ENCODE measurements around the gene MBTPS1. TPM values are rescaled to one million over a fixed set of nuclear protein-coding genes. Genes with fewer than 3 reads are reported as not detected.

The MBTPS1 gene
- total RNA-seq, 1 donor from 2014 or later = 54.5 TPM

DNA sequence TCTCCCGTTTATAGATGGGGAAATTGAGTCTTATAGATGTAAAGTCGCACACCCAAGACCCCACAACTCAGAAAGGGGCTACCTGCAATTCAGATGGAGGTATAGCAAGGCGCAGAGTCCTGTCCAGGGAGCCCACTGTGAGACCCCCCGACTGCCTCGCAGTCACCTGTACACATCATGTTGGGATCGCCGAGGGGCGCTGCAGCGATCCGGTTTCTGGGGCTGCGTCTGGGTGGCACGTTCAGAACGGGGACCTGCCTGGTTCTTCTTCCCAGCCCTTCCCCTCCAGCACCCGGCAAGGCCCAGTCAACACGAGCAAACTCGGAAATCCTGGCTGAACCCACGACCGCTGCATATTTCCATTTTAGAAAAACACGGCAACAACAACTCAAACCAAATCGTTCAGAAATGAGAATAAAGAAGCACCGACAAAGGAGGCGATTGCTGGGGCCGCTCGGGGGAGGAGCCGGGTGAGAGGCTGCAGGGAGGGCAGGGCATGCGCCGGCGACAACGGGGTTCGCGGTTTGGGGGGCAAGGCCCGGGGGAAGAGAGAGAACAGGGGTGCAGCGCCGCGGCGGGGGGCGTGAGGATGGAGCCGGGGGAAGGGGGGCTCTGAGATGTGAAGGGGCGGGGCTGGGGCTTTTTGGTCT, 27.6 kb upstream of the MBTPS1 start:
- Mint-ChIP-seq H3K27ac (peak overlapping the region; percentile 86), H3K36me3 (ENCODE audit: low read depth) (no peaks in the 10 kb centered on the region), H3K27me3 (ENCODE audit: insufficient read depth) (peaks cover 16% of the 10 kb centered on the region), H3K4me3 (peak overlapping the region; percentile 97), H3K4me1 (ENCODE audit: low read depth) (peaks cover 7% of the 10 kb centered on the region), H3K9me3 (no peaks in the 10 kb centered on the region)
- DNase-seq (ENCODE audit: low spot score) = peak; percentile 40
- intact Hi-C loops (cut with micrococcal nuclease) = loop anchor here (2.0 kb wide), 1 partner anchor 30 kb away; no protein-coding TSS in a partner anchor

DNA sequence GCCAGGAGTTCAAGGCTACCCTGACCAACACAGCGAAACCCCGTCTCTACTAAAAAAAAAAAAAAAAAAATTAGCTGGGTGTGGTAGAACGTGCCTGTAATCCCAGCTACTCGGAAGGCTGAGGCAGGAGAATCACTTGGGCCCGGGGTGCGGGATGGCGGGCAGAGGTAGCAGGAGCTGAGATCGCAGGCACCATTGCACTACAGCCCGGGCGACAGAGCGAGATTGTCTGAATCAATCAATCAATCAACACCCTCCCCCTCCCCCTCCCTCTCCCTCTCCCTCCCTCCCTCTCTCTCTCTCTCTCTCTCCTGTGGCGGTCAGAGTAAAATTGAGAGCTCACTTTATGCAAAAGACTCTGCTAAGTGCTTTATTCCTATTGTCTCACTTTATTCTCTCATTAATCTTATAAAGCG, 27.1 kb upstream of the MBTPS1 start:
- Mint-ChIP-seq H3K4me3 (peak overlapping the region; percentile 97), H3K27me3 (ENCODE audit: insufficient read depth) (peaks cover 13% of the 10 kb centered on the region), H3K27ac (peak overlapping the region; percentile 86), H3K36me3 (ENCODE audit: low read depth) (peaks cover 1% of the 10 kb centered on the region), H3K4me1 (ENCODE audit: low read depth) (peaks cover 12% of the 10 kb centered on the region), H3K9me3 (no peaks in the 10 kb centered on the region)
- DNase-seq (ENCODE audit: low spot score) = no peak
- intact Hi-C loops (cut with micrococcal nuclease) = loop anchor here (2.0 kb wide), 1 partner anchor 31 kb away; no protein-coding TSS in a partner anchor

DNA sequence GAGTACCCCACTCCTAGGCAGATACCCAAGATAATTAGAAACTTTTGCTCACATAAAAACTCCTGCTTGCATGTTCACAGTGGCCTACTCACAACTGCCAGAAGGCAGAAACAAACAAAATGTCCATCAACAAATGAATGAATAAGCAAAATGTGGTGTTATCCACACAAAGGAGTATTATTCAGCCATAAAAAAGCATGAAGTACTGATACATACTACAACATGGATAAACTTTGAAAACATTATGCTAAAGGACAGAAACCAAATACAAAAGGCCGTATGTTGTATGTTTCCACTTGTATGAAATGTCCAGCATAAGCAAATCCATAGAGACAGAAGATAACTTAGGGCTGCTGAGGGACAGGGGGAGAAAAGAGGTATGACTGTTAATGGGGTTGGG, 26.3 kb upstream of the MBTPS1 start:
- Mint-ChIP-seq H3K4me3 (peak overlapping the region; percentile 41), H3K4me1 (ENCODE audit: low read depth) (peaks cover 16% of the 10 kb centered on the region)
- intact Hi-C loops (cut with micrococcal nuclease) = no loop called here

DNA sequence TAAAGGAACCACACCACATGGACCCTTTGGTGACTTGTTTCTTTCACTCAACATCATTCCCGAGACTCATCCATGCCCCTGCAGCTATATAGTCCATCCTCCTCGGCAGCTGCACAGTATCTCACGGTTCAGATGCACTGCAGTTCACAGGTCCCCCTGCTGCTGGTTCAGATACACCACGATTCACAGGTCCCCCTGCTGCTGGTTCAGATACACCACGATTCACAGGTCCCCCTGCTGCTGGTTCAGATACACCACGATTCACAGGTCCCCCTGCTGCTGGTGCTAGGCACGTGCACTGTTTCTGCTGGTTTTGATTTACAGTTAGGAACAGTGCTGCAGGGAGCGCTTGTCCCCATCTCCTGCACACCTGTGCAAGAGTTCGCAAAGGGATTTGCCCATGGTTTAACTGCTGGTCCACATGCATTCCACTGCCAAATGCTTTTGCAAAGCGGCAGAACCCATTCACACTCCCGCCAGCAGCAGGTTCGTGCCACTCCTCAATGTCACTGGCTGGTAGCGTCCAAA, 24.5 kb upstream of the MBTPS1 start:
- Mint-ChIP-seq H3K27me3 (ENCODE audit: insufficient read depth) (peaks cover 7% of the 10 kb centered on the region), H3K9me3 (no peaks in the 10 kb centered on the region), H3K4me1 (ENCODE audit: low read depth) (peaks cover 21% of the 10 kb centered on the region), H3K4me3 (no peak overlapping the region), H3K36me3 (ENCODE audit: low read depth) (peaks cover 2% of the 10 kb centered on the region), H3K27ac (no peak overlapping the region)
- intact Hi-C loops (cut with micrococcal nuclease) = no loop called here
- DNase-seq (ENCODE audit: low spot score) = no peak

More for the DNA sequence above, 26.3 kb upstream of the MBTPS1 start:
- H3K27ac Mint-ChIP-seq = no peak overlapping the region
- peaks cover 2% of the 10 kb centered on the region for H3K36me3 Mint-ChIP-seq (ENCODE audit: low read depth)
- H3K27me3 Mint-ChIP-seq (ENCODE audit: insufficient read depth) = peaks cover 10% of the 10 kb centered on the region
- DNase-seq (ENCODE audit: low spot score) = no peak
- no peaks in the 10 kb centered on the region for H3K9me3 Mint-ChIP-seq

DNA sequence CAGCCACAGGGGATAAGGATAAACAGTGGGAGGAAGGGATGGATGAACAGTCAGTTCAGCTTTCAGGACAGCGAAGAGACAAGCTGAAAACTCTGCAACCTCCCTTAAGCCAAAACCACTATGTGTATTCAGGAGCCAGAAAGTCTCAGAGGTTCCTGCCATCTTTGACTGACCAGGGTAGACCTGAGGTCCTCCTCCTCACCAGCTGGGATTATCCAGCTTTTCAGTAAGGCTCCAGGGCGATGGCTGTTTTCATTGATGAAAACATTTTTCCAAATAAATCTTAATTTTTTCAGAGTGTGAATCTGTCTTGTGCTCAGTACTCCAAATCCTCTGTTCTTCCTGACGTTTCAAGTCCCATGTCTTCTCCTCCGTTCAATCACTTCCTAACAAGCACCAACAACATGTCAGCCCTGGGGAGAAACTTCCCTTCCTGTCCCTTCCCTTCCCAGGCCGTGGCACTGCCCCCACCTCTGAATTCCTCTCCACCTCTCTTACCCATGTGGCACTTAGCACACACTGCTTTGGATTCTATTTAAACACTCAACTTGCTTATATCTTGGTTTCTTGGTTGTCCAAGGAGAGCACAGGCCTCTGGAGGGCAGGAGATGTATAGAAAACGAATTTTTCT, 23.0 kb upstream of the MBTPS1 start:
- Mint-ChIP-seq H3K9me3 (no peaks in the 10 kb centered on the region), H3K4me3 (no peak overlapping the region), H3K4me1 (ENCODE audit: low read depth) (peaks cover 21% of the 10 kb centered on the region), H3K27ac (no peak overlapping the region), H3K27me3 (ENCODE audit: insufficient read depth) (peaks cover 7% of the 10 kb centered on the region), H3K36me3 (ENCODE audit: low read depth) (peaks cover 2% of the 10 kb centered on the region)
- no peak for DNase-seq (ENCODE audit: low spot score)
- intact Hi-C loops (cut with micrococcal nuclease) = no loop called here

DNA sequence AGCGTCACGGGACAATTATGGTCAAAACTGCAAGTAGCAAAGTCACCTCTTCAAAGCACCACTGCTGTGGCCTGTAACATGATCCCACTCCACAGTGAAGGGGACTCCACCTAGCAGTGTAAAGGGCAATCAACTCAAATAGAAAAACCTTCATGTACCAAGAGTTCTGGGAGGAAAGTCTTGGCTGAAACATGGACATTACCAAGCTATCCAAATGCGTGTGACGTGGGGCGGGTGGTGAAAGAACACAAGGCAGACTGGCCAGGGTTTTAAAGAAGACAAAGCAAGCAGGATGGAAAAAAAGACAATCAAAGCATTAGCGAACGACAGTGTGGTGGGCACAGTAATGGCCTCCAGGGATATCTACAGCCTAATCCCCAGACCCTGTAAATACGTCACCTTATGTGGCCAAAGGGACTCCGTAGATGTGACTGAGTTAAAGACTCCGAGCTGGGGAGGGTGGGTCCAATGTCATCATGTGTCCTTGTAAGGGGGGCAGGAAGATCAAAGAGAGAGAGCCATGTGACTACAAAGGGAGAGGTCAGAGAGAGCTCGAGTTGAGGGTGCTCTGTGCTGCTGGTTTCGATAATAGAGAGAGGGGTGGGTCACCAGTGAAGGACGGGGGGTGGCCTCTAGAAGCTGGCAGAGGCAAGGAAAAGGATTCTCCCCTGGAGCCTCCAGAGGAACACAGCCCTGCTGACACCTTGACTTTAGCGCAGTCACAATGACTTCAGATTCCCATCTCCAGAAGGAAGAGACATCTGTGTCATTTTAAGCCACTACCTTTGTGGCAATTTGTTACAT, 22.3 kb upstream of the MBTPS1 start:
- intact Hi-C loops (cut with micrococcal nuclease) = no loop called here
- Mint-ChIP-seq H3K27ac (peak overlapping the region; percentile 65), H3K36me3 (ENCODE audit: low read depth) (peaks cover 2% of the 10 kb centered on the region), H3K4me1 (ENCODE audit: low read depth) (peaks cover 16% of the 10 kb centered on the region), H3K9me3 (no peaks in the 10 kb centered on the region), H3K4me3 (peak overlapping the region; percentile 42), H3K27me3 (ENCODE audit: insufficient read depth) (peaks cover 3% of the 10 kb centered on the region)
- no peak for DNase-seq (ENCODE audit: low spot score)

DNA sequence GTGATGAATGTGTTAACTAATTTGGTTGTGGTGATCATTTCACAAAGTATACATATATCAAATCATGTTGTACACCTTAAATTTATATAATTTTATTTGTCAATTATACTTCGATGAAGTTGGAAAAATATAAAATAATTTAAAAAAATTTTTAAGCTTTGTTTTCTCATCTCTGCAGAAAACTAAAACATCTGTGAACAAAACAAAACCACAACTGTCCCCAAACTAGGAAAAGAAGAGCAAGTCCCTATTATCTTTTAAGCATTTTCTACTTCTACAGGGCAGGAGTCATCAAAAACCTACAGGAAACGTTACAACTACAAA, 21.7 kb upstream of the MBTPS1 start:
- H3K4me3 Mint-ChIP-seq = no peak overlapping the region
- intact Hi-C loops (cut with micrococcal nuclease) = no loop called here
- no peak for DNase-seq (ENCODE audit: low spot score)
- peaks cover 14% of the 10 kb centered on the region for H3K4me1 Mint-ChIP-seq (ENCODE audit: low read depth)
- H3K27me3 Mint-ChIP-seq (ENCODE audit: insufficient read depth) = peaks cover 3% of the 10 kb centered on the region
- peaks cover 2% of the 10 kb centered on the region for H3K36me3 Mint-ChIP-seq (ENCODE audit: low read depth)
- no peaks in the 10 kb centered on the region for H3K9me3 Mint-ChIP-seq
- peak overlapping the region; percentile 24 for H3K27ac Mint-ChIP-seq

DNA sequence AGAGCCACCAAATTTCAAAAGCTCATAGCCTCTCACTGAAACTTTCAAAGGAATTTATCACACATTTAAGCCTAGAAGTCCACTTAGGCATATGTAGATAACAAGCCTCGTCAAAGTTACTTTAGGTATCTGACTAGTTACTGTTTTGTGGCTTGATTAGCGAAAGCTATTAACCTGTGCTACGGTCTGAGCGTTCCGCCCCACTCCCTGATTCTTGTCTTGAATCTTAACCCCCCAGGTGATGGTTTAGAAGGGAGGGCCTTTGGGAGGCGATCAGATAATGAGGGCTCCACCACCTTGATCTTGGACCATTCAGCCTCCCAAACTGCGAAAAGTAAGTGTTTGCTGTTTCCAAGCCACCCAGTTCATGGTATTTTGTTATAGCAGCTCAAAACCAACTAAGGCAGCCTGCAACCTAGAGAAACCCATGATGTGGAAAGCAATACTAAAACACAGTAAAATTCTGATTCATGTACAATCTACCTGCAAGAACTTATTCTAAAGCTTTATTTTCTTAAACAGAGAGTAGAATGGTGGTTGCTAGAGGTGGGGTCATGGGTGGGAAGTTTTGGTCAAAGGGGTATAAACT, 21.1 kb upstream of the MBTPS1 start:
- peaks cover 2% of the 10 kb centered on the region for H3K36me3 Mint-ChIP-seq (ENCODE audit: low read depth)
- DNase-seq (ENCODE audit: low spot score) = no peak
- H3K4me3 Mint-ChIP-seq = no peak overlapping the region
- H3K9me3 Mint-ChIP-seq = no peaks in the 10 kb centered on the region
- intact Hi-C loops (cut with micrococcal nuclease) = no loop called here
- H3K4me1 Mint-ChIP-seq (ENCODE audit: low read depth) = peaks cover 14% of the 10 kb centered on the region
- no peaks in the 10 kb centered on the region for H3K27me3 Mint-ChIP-seq (ENCODE audit: insufficient read depth)
- H3K27ac Mint-ChIP-seq = no peak overlapping the region

DNA sequence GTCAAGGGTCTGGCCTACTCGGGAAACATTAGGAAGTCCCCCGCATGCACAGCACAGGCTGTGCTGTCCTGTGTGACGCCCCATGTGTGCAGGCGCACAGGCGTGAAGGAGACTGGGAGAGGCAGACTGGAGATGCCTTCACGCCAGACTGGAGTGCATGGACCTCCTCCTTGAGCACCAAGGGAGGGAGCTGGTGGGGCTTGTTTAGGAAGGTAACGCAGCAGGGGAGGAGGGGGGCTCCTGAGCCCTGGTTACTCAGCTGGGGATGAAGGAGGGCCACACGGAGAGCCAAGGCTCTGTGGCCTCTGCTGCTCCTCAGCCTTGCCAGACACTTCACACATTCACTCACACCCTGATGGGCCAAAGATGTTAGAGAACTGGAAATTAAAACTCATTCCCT, 20.5 kb upstream of the MBTPS1 start:
- intact Hi-C loops (cut with micrococcal nuclease) = no loop called here
- Mint-ChIP-seq H3K27ac (no peak overlapping the region), H3K36me3 (ENCODE audit: low read depth) (peaks cover 2% of the 10 kb centered on the region), H3K9me3 (no peaks in the 10 kb centered on the region), H3K4me3 (no peak overlapping the region), H3K27me3 (ENCODE audit: insufficient read depth) (no peaks in the 10 kb centered on the region), H3K4me1 (ENCODE audit: low read depth) (peaks cover 14% of the 10 kb centered on the region)
- no peak for DNase-seq (ENCODE audit: low spot score)

DNA sequence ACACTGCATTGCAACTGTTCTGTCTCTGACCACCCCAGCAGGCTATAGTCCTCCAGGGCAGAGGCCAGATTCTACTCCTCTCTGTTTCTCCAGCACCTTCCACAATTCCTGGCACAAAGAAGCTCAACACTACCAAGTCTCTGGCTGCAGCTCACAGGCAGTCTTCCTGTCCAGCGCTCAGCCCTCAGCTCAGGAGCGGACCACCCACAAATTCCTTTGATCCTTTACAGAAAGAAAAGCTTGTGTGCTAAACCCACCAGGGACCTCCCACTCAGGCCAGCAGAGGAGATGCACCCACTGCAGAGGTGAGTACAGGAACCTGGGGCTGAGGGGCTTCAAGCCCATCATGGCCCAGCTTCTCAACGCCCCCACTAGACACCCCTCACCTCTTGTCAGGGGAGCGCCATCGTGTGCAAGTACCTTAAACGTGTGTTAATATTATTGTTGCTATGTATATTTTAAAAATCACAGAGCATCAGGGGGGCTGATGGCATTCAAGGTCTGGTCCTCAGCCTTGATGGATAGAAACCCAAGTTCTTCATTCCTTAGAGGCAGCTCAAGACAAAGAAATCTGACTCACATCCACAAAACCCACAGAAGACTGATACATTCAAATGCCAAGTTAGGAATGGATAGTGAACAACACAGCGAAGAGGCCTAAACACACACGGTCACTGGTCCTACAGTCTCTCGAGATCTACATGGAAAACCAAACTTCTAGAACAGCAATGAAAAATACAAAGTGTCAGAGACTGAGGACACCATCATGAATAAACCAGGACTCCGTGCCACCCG, 19.8 kb upstream of the MBTPS1 start:
- intact Hi-C loops (cut with micrococcal nuclease) = no loop called here
- Mint-ChIP-seq H3K36me3 (ENCODE audit: low read depth) (peaks cover 2% of the 10 kb centered on the region), H3K4me1 (ENCODE audit: low read depth) (peaks cover 14% of the 10 kb centered on the region), H3K4me3 (no peak overlapping the region), H3K9me3 (no peaks in the 10 kb centered on the region), H3K27ac (peak overlapping the region; percentile 2), H3K27me3 (ENCODE audit: insufficient read depth) (no peaks in the 10 kb centered on the region)
- DNase-seq (ENCODE audit: low spot score) = no peak

DNA sequence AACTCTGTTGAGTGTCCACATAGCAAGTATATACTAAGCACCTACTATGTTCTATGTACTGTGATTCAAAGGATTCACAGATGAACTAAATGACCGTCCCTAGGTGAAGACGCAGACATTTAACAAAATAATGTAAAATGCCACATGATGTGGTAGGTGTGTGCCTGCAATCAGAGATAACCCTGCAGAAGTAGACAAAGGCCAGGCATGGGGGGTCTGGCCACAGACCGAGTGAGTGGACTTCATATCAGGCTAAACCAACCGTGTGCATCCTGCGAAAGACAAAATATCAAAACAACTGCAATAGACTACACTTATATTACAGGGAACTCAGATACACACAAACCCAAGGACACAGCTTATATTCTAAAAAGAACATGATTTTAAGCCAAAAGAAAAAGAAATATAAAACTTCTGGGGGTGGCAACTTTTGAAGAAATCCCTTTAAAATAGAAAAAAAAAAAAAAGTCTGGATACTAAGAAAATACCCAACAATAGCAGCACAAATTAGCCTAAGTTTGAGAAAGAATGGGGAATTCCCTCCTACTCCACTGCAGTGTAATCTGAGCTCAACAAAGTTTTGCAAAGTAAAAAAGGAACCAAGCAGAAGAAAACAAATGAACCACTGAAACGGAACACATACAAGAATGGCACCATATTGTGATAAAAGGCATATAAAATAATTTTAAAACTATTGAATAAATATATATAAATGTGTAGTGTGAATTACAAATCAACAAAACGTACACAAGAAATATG, 16.0 kb upstream of the MBTPS1 start:
- DNase-seq (ENCODE audit: low spot score) = no peak
- Mint-ChIP-seq H3K4me3 (no peak overlapping the region), H3K27me3 (ENCODE audit: insufficient read depth) (no peaks in the 10 kb centered on the region), H3K9me3 (no peaks in the 10 kb centered on the region), H3K36me3 (ENCODE audit: low read depth) (peaks cover 7% of the 10 kb centered on the region), H3K27ac (no peak overlapping the region), H3K4me1 (ENCODE audit: low read depth) (peaks cover 5% of the 10 kb centered on the region)
- intact Hi-C loops (cut with micrococcal nuclease) = no loop called here

DNA sequence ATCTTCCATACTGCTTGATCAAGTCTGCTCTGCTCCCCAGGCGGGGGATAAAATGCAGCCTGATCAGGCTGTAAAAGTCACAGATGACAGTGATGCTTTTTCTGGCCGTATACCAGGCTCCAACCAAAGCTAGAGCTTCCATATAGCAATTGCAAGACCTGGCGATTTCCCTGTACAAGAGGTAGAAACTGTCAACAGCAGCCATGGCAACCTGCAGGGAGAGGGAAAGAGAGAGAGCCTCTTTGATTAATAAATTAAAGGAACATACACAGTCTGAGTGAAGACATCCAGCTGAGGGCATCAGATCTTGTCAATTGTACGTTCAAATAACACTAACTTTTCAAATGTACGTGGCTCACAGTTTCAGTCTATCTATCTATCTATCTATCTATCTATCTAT, 14.4 kb upstream of the MBTPS1 start:
- no peak for DNase-seq (ENCODE audit: low spot score)
- no peaks in the 10 kb centered on the region for H3K9me3 Mint-ChIP-seq
- no peak overlapping the region for H3K27ac Mint-ChIP-seq
- H3K4me3 Mint-ChIP-seq = no peak overlapping the region
- H3K36me3 Mint-ChIP-seq (ENCODE audit: low read depth) = peaks cover 7% of the 10 kb centered on the region
- no peaks in the 10 kb centered on the region for H3K4me1 Mint-ChIP-seq (ENCODE audit: low read depth)
- intact Hi-C loops (cut with micrococcal nuclease) = no loop called here
- no peaks in the 10 kb centered on the region for H3K27me3 Mint-ChIP-seq (ENCODE audit: insufficient read depth)

Data from activated T-helper 1 cell treated with anti-CD3 and anti-CD28 coated beads, Interleukin-12 subunit alpha, Interleukin-12 subunit beta, Interleukin-2, Interleukin-4 antibody, amounts not matched to agents 30 ng/mL and 10 ng/mL and 1 ng/mL, durations not matched to agents 14 hours and 24 hours and 36 hours (primary cell).